ENCODE measurements around the gene DHFR. TPM values are rescaled to one million over a fixed set of nuclear protein-coding genes. Genes with fewer than 3 reads are reported as not detected.
"Not testable (repeated sequence)": the region's sequence is repeated elsewhere in the genome, so short reads cannot be mapped to it uniquely, and the experiment has no call there.

The DHFR gene
- total RNA-seq, 2 donors from 2014 or later, result 1.8 to 2.0 TPM

GRCh38 chr5:80591352-80591751 lies 63.4 kb downstream of the DHFR start:
- ATAC-seq (no peak), DNase-seq (no peak)
- H3K9me3 ChIP-seq, result no peaks in the 10 kb centered on the region
- H3K27me3 ChIP-seq, result no peaks in the 10 kb centered on the region
- WGBS, 2 donors, result 57 to 65% methylated on average over 3 of the region's 3 CpGs
- H3K4me3 ChIP-seq, result no peak overlapping the region
- H3K27ac ChIP-seq, result no peak overlapping the region
- TF ChIP-seq CTCF (IDR thresholded peaks at IDR 0.05), result no peak
- TF ChIP-seq POLR2A (IDR thresholded peaks at IDR 0.05), result no peak
- intact Hi-C loops (cut with DNase I), result no loop called here
- no peaks in the 10 kb centered on the region for H3K4me1 ChIP-seq
- H3K36me3 ChIP-seq (replicated peaks in 1 of 2; ENCODE audit: insufficient read depth in 1 of 2, low read depth in 2 of 2), result no peaks in the 10 kb centered on the region

GRCh38 chr5:80590766-80591165 lies 64.0 kb downstream of the DHFR start:
- Histone ChIP-seq H3K4me1 (no peaks in the 10 kb centered on the region), H3K27me3 (no peaks in the 10 kb centered on the region), H3K4me3 (no peak overlapping the region), H3K27ac (no peak overlapping the region), H3K9me3 (no peaks in the 10 kb centered on the region), H3K36me3 (replicated peaks in 1 of 2; ENCODE audit: insufficient read depth in 1 of 2, low read depth in 2 of 2) (no peaks in the 10 kb centered on the region)
- WGBS, 2 donors, result 53 to 76% methylated on average over 4 to 5 of the region's 5 CpGs
- no peak for ATAC-seq
- TF ChIP-seq CTCF (IDR thresholded peaks at IDR 0.05) (no peak), POLR2A (IDR thresholded peaks at IDR 0.05) (no peak)
- DNase-seq, result no peak
- intact Hi-C loops (cut with DNase I), result no loop called here

GRCh38 chr5:80588858-80589540 lies 65.8 kb downstream of the DHFR start:
- no peak overlapping the region for H3K27ac ChIP-seq
- no peak for DNase-seq
- no peaks in the 10 kb centered on the region for H3K36me3 ChIP-seq (replicated peaks in 1 of 2; ENCODE audit: insufficient read depth in 1 of 2, low read depth in 2 of 2)
- H3K4me3 ChIP-seq, result no peak overlapping the region
- H3K27me3 ChIP-seq, result no peaks in the 10 kb centered on the region
- intact Hi-C loops (cut with DNase I), result no loop called here
- no peaks in the 10 kb centered on the region for H3K4me1 ChIP-seq
- ATAC-seq, result no peak
- 86 to 89% methylated on average over 8 of the region's 8 CpGs for WGBS, 2 donors
- no peak for TF ChIP-seq POLR2A (IDR thresholded peaks at IDR 0.05)
- no peak for TF ChIP-seq CTCF (IDR thresholded peaks at IDR 0.05)
- H3K9me3 ChIP-seq, result no peaks in the 10 kb centered on the region

- Histone ChIP-seq H3K4me3 (no peak overlapping the region), H3K27me3 (no peaks in the 10 kb centered on the region), H3K4me1 (no peaks in the 10 kb centered on the region), H3K9me3 (no peaks in the 10 kb centered on the region), H3K36me3 (replicated peaks in 1 of 2; ENCODE audit: insufficient read depth in 1 of 2, low read depth in 2 of 2) (no peaks in the 10 kb centered on the region), H3K27ac (no peak overlapping the region)
- ATAC-seq, result no peak
- no peak for TF ChIP-seq POLR2A (IDR thresholded peaks at IDR 0.05)
- TF ChIP-seq CTCF (IDR thresholded peaks at IDR 0.05), result no peak
- DNase-seq, result no peak
- WGBS, 2 donors, result 77 to 82% methylated on average over 6 of the region's 6 CpGs
- intact Hi-C loops (cut with DNase I), result no loop called here
These were observed 70.0 kb downstream of the DHFR start for GRCh38 chr5:80584770-80585169.

GRCh38 chr5:80580291-80580690 lies 74.5 kb downstream of the DHFR start:
- H3K9me3 ChIP-seq; H3K36me3 ChIP-seq (replicated peaks in 1 of 2; ENCODE audit: insufficient read depth in 1 of 2, low read depth in 2 of 2); DNase-seq; H3K4me3 ChIP-seq; H3K27ac ChIP-seq; intact Hi-C loops (cut with DNase I); ATAC-seq; H3K27me3 ChIP-seq; H3K4me1 ChIP-seq: not testable (repeated sequence)
- WGBS, 2 donors, result 68 to 76% methylated on average over 3 of the region's 3 CpGs

Data from body of pancreas (tissue), 4 donors.